ENCODE results near the gene PCID2. TPM values are rescaled to one million over a fixed set of nuclear protein-coding genes. Genes with fewer than 3 reads are reported as not detected.

Gene PCID2
- total and polyA plus RNA-seq, 2 donors (not counting 1 experiment from before 2014, with no cell fraction given): 52.2 to 61.1 TPM

GRCh38 chr13:113166266-113166665, 42.2 kb downstream of the PCID2 start:
- no peak for TF ChIP-seq EZH2 (IDR thresholded peaks at IDR 0.05; ENCODE audit: borderline replicate concordance, insufficient read depth, low read depth, low read length, poor library complexity, severe bottlenecking)
- TF ChIP-seq, protein P1, sequence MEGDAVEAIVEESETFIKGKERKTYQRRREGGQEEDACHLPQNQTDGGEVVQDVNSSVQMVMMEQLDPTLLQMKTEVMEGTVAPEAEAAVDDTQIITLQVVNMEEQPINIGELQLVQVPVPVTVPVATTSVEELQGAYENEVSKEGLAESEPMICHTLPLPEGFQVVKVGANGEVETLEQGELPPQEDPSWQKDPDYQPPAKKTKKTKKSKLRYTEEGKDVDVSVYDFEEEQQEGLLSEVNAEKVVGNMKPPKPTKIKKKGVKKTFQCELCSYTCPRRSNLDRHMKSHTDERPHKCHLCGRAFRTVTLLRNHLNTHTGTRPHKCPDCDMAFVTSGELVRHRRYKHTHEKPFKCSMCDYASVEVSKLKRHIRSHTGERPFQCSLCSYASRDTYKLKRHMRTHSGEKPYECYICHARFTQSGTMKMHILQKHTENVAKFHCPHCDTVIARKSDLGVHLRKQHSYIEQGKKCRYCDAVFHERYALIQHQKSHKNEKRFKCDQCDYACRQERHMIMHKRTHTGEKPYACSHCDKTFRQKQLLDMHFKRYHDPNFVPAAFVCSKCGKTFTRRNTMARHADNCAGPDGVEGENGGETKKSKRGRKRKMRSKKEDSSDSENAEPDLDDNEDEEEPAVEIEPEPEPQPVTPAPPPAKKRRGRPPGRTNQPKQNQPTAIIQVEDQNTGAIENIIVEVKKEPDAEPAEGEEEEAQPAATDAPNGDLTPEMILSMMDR (IDR thresholded peaks at IDR 0.05): no peak
- Mint-ChIP-seq H3K27ac (no peak overlapping the region), H3K4me1 (peaks cover 10% of the 10 kb centered on the region), H3K4me3 (no peak overlapping the region), H3K9me3 (ENCODE audit: insufficient read depth) (no peaks in the 10 kb centered on the region), H3K27me3 (no peaks in the 10 kb centered on the region)
- Histone ChIP-seq H3K4me3 (ENCODE audit: control extremely low read depth in 1 of 5, extremely low read depth in 1 of 5, insufficient read depth in 1 of 5, low read depth in 2 of 5, low read length in 4 of 5) (no peak overlapping the region), H3K27me3 (replicated peaks in 1 of 4; ENCODE audit: control extremely low read depth in 1 of 4, control insufficient read depth in 3 of 4, insufficient read depth in 4 of 4, low read length in 3 of 4) (peaks cover 0 to 8% (median 0%) of the 10 kb centered on the region in 4 experiments), H2AFZ (ENCODE audit: insufficient read depth, low read depth, low read length, poor library complexity, severe bottlenecking) (no peak overlapping the region), H3K36me3 (replicated peaks in 1 of 2; ENCODE audit: control extremely low read depth in 1 of 2, control insufficient read depth in 1 of 2, extremely low read depth in 1 of 2, insufficient read depth in 2 of 2, low read length in 1 of 2) (peaks cover 0 to 5% of the 10 kb centered on the region in 2 experiments), H3K27ac (ENCODE audit: low read length in 2 of 2) (no peak overlapping the region), H3K79me2 (ENCODE audit: control insufficient read depth, insufficient read depth, low read length) (no peaks in the 10 kb centered on the region), H3K4me1 (ENCODE audit: control insufficient read depth in 2 of 2, insufficient read depth in 2 of 2, low read length in 2 of 2) (peaks cover 0 to 5% of the 10 kb centered on the region in 2 donors), H4K20me1 (ENCODE audit: control insufficient read depth, insufficient read depth, low read length, poor library complexity, severe bottlenecking) (no peaks in the 10 kb centered on the region), H3K4me2 (replicated peaks; ENCODE audit: low read depth, low read length, poor library complexity, severe bottlenecking) (no peak overlapping the region), H3K9me3 (ENCODE audit: control extremely low read depth in 1 of 3, control insufficient read depth in 2 of 3, insufficient read depth in 1 of 3, low read length in 2 of 3) (peaks cover 0 to 5% (median 0%) of the 10 kb centered on the region in 3 donors), H3K9ac (ENCODE audit: low read length) (no peak overlapping the region)
- POLR2A ChIA-PET: no interaction called here
- CTCF ChIA-PET: interaction anchor here (0.6 kb wide), 1 partner anchor 13 kb away, joined by 4 read pairs; no protein-coding TSS in a partner anchor
- ATAC-seq (ENCODE audit: low read depth): no peak
- DNase-seq: no peak
- WGBS (ENCODE audit: insufficient coverage): 90% methylated on average over 6 of the region's 10 CpGs
- intact Hi-C loops (cut with micrococcal nuclease): no loop called here

DNA sequence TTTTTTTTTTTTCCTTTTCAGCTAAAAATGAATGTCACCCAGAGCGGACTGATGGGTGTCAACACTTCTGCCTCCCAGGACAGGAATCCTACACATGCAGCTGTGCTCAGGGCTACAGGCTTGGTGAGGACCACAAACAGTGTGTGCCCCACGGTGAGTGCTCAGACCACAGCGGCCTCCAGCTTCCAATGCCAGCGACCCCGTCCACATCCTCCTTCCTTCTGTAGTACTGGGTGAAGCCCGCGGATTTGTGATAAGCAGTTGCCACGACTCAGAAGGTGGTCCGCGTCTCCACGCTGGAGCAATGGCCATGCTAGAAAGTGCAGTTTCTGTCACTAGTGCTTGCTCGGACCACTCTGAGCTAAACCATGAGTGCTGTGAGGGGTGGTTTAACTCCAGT, 44.0 kb downstream of the PCID2 start:
- WGBS (ENCODE audit: insufficient coverage): 79% methylated on average over 10 of the region's 12 CpGs
- DNase-seq: no peak
- Histone ChIP-seq H4K20me1 (ENCODE audit: control insufficient read depth, insufficient read depth, low read length, poor library complexity, severe bottlenecking) (no peaks in the 10 kb centered on the region), H3K4me3 (ENCODE audit: control extremely low read depth in 1 of 5, extremely low read depth in 1 of 5, insufficient read depth in 1 of 5, low read depth in 2 of 5, low read length in 4 of 5) (no peak overlapping the region), H2AFZ (ENCODE audit: insufficient read depth, low read depth, low read length, poor library complexity, severe bottlenecking) (no peak overlapping the region), H3K9me3 (ENCODE audit: control extremely low read depth in 1 of 3, control insufficient read depth in 2 of 3, insufficient read depth in 1 of 3, low read length in 2 of 3) (peaks cover 0 to 7% (median 0%) of the 10 kb centered on the region in 3 donors), H3K27me3 (replicated peaks in 1 of 4; ENCODE audit: control extremely low read depth in 1 of 4, control insufficient read depth in 3 of 4, insufficient read depth in 4 of 4, low read length in 3 of 4) (peaks cover 0 to 18% (median 3%) of the 10 kb centered on the region in 4 experiments), H3K36me3 (replicated peaks in 1 of 2; ENCODE audit: control extremely low read depth in 1 of 2, control insufficient read depth in 1 of 2, extremely low read depth in 1 of 2, insufficient read depth in 2 of 2, low read length in 1 of 2) (peaks cover 0 to 4% of the 10 kb centered on the region in 2 experiments), H3K4me2 (replicated peaks; ENCODE audit: low read depth, low read length, poor library complexity, severe bottlenecking) (no peak overlapping the region), H3K27ac (ENCODE audit: low read length in 2 of 2) (no peak overlapping the region), H3K4me1 (ENCODE audit: control insufficient read depth in 2 of 2, insufficient read depth in 2 of 2, low read length in 2 of 2) (peaks cover 0 to 10% of the 10 kb centered on the region in 2 donors), H3K79me2 (ENCODE audit: control insufficient read depth, insufficient read depth, low read length) (no peaks in the 10 kb centered on the region), H3K9ac (ENCODE audit: low read length) (no peak overlapping the region)
- ChIA-PET CTCF (no interaction called here), POLR2A (no interaction called here)
- intact Hi-C loops (cut with micrococcal nuclease): no loop called here
- no peak overlapping the region for H3K27ac Mint-ChIP-seq
- no peak for TF ChIP-seq EZH2 (IDR thresholded peaks at IDR 0.05; ENCODE audit: borderline replicate concordance, insufficient read depth, low read depth, low read length, poor library complexity, severe bottlenecking)
- TF ChIP-seq, protein P1 (IDR thresholded peaks at IDR 0.05): no peak
- ATAC-seq (ENCODE audit: low read depth): no peak
- peaks cover 4% of the 10 kb centered on the region for H3K27me3 Mint-ChIP-seq
- peaks cover 9% of the 10 kb centered on the region for H3K4me1 Mint-ChIP-seq
- no peaks in the 10 kb centered on the region for H3K9me3 Mint-ChIP-seq (ENCODE audit: insufficient read depth)
- H3K4me3 Mint-ChIP-seq: no peak overlapping the region
